ACC112 (cell line): ENCODE data around the gene NAPB.
"Not testable (repeated sequence)": the region's sequence is repeated elsewhere in the genome, so short reads cannot be mapped to it uniquely, and the experiment has no call there.

ENCODE experiments used
- H2AFZ ChIP-seq: fragments of 200-600 bp; sonication (generic); one replicate; pipeline ENCODE4 v1.6.0; 2017; ENCODE audit warnings: antibody characterized with exemption, low read length; ENCODE audit not compliant: unreplicated experiment
- H3K27ac ChIP-seq: fragments of 200-600 bp; sonication (generic); 2 replicates; pipeline ENCODE4 v1.5.1; 2014; ENCODE audit warnings: low read depth, mild to moderate bottlenecking, antibody characterized with exemption, low read length, moderate library complexity
- H3K27me3 ChIP-seq: fragments of 200-600 bp; sonication (generic); 2 replicates; pipeline ENCODE4 v1.6.1; 2014; ENCODE audit warnings: mild to moderate bottlenecking, antibody characterized with exemption, low read length, moderate library complexity, mixed read lengths; ENCODE audit not compliant: insufficient read depth
- H3K36me3 ChIP-seq: fragments of 200-600 bp; sonication (generic); 2 replicates; pipeline ENCODE4 v1.6.1; 2016; ENCODE audit warnings: mild to moderate bottlenecking, antibody characterized with exemption, low read length, moderate library complexity, mixed read lengths; ENCODE audit not compliant: insufficient read depth
- H3K4me1 ChIP-seq: fragments of 200-600 bp; sonication (generic); one replicate; pipeline ENCODE4 v1.6.1; 2016; ENCODE audit warnings: low read length, mixed read lengths; ENCODE audit not compliant: insufficient read depth, unreplicated experiment, control insufficient read depth
- H3K4me3 ChIP-seq: fragments of 200-600 bp; sonication (generic); 2 replicates; pipeline ENCODE4 v1.5.1; 2014; ENCODE audit warnings: mild to moderate bottlenecking, low read depth, low read length
- H3K79me2 ChIP-seq: fragments of 200-600 bp; sonication (generic); one replicate; pipeline ENCODE4 v1.6.0; 2016; ENCODE audit warnings: low read length; ENCODE audit not compliant: control insufficient read depth, unreplicated experiment, insufficient read depth

The NAPB gene

GRCh38 chr20:23420943-23421931 lies at the start of gene NAPB:
TSS of gene NAPB (minus strand) at chr20:23421488. CDS start at chr20:23421402, 86 bp downstream.
- peak within 1 kb of the TSS; percentile 78 for H3K27ac ChIP-seq
- peaks cover 7% of the 10 kb centered on the region for H3K4me1 ChIP-seq
- H2AFZ ChIP-seq: peak within 1 kb of the TSS; percentile 97
- H3K36me3 ChIP-seq: no peaks in the 10 kb centered on the region
- H3K79me2 ChIP-seq: peaks cover 45% of the 10 kb centered on the region
- 0 out of 2 replicates have a peak, but pooled peaks cover 5% of the 10 kb centered on the region for H3K27me3 ChIP-seq
- peak within 1 kb of the TSS; percentile 80 for H3K4me3 ChIP-seq

GRCh38 chr20:23466961-23467360 lies 45.7 kb upstream of the NAPB start:
- H3K79me2 ChIP-seq, H2AFZ ChIP-seq, H3K4me1 ChIP-seq, H3K36me3 ChIP-seq, H3K4me3 ChIP-seq, H3K27ac ChIP-seq: not testable (repeated sequence)
- H3K27me3 ChIP-seq: peaks cover 41% of the 10 kb centered on the region

GRCh38 chr20:23461180-23461579 lies 39.9 kb upstream of the NAPB start:
- no peaks in the 10 kb centered on the region for H3K36me3 ChIP-seq
- no peak overlapping the region for H3K4me3 ChIP-seq
- H2AFZ ChIP-seq: no peak overlapping the region
- H3K4me1 ChIP-seq: no peaks in the 10 kb centered on the region
- H3K27ac ChIP-seq: no peak overlapping the region
- no peaks in the 10 kb centered on the region for H3K79me2 ChIP-seq
- peaks cover 41% of the 10 kb centered on the region for H3K27me3 ChIP-seq

- H3K4me3 ChIP-seq: no peak overlapping the region
- H3K36me3 ChIP-seq: no peaks in the 10 kb centered on the region
- H3K79me2 ChIP-seq: no peaks in the 10 kb centered on the region
- H2AFZ ChIP-seq: no peak overlapping the region
- H3K27ac ChIP-seq: no peak overlapping the region
- peaks cover 37% of the 10 kb centered on the region for H3K27me3 ChIP-seq
- H3K4me1 ChIP-seq: no peaks in the 10 kb centered on the region
Measured at GRCh38 chr20:23459461-23460150, 38.3 kb upstream of the NAPB start.

- H3K27me3 ChIP-seq: peaks cover 41% of the 10 kb centered on the region
Measured at GRCh38 chr20:23456873-23457272, 35.6 kb upstream of the NAPB start.

GRCh38 chr20:23456409-23456808 lies 35.1 kb upstream of the NAPB start:
- Histone ChIP-seq H2AFZ (no peak overlapping the region), H3K27ac (no peak overlapping the region), H3K27me3 (peaks cover 43% of the 10 kb centered on the region), H3K79me2 (no peaks in the 10 kb centered on the region), H3K36me3 (no peaks in the 10 kb centered on the region), H3K4me1 (no peaks in the 10 kb centered on the region), H3K4me3 (no peak overlapping the region)

More at GRCh38 chr20:23456873-23457272, 35.6 kb upstream of the NAPB start:
- no peaks in the 10 kb centered on the region for H3K79me2 ChIP-seq
- H2AFZ ChIP-seq: no peak overlapping the region
- no peak overlapping the region for H3K4me3 ChIP-seq
- H3K36me3 ChIP-seq: no peaks in the 10 kb centered on the region
- H3K4me1 ChIP-seq: no peaks in the 10 kb centered on the region
- no peak overlapping the region for H3K27ac ChIP-seq

GRCh38 chr20:23455639-23456038 lies 34.4 kb upstream of the NAPB start:
- Histone ChIP-seq H3K27me3 (peaks cover 47% of the 10 kb centered on the region), H3K36me3 (no peaks in the 10 kb centered on the region), H2AFZ (no peak overlapping the region), H3K27ac (no peak overlapping the region), H3K79me2 (no peaks in the 10 kb centered on the region), H3K4me3 (no peak overlapping the region), H3K4me1 (no peaks in the 10 kb centered on the region)

GRCh38 chr20:23454816-23455215 lies 33.5 kb upstream of the NAPB start:
- Histone ChIP-seq H3K27me3 (peaks cover 42% of the 10 kb centered on the region), H3K27ac (no peak overlapping the region), H3K4me1 (no peaks in the 10 kb centered on the region), H3K79me2 (no peaks in the 10 kb centered on the region), H3K36me3 (no peaks in the 10 kb centered on the region), H3K4me3 (no peak overlapping the region), H2AFZ (no peak overlapping the region)

- Histone ChIP-seq H3K36me3 (no peaks in the 10 kb centered on the region), H3K27me3 (peaks cover 33% of the 10 kb centered on the region), H3K4me3 (no peak overlapping the region), H2AFZ (no peak overlapping the region), H3K79me2 (no peaks in the 10 kb centered on the region), H3K27ac (no peak overlapping the region), H3K4me1 (no peaks in the 10 kb centered on the region)
Measured at GRCh38 chr20:23453549-23454543, 32.6 kb upstream of the NAPB start.

GRCh38 chr20:23452776-23453175 lies 31.5 kb upstream of the NAPB start, which contains the start of gene CST11:
TSS of gene CST11 (minus strand) at chr20:23452876. CDS start at chr20:23452811, 65 bp downstream.
- Histone ChIP-seq H2AFZ (no peak within 1 kb of the TSS), H3K27me3 (peaks cover 24% of the 10 kb centered on the region; the same call in 1 of the 2 replicates), H3K27ac (no peak within 1 kb of the TSS), H3K79me2 (no peaks in the 10 kb centered on the region), H3K4me1 (no peaks in the 10 kb centered on the region), H3K4me3 (no peak within 1 kb of the TSS), H3K36me3 (no peaks in the 10 kb centered on the region)
